SK-N-SH treated with all-trans-retinoic acid at 6 μM for 48 hours (cell line): ENCODE results near the gene HABP4.

ENCODE experiments used
- ATAC-seq: fragments of 200-7000 bp; cut with Tn5 transposase; 3 replicates; pipeline ENCODE4 v1.9.1; 2020; ENCODE audit warnings: mild to moderate bottlenecking, moderate library complexity
- ARNTL ChIP-seq: fragments of 450-650 bp; formaldehyde crosslinking; IDR thresholded peaks from 2 replicates; pipeline ENCODE4 v1.5.0; 2020; ENCODE audit warnings: low read depth, mild to moderate bottlenecking, moderate library complexity, borderline replicate concordance
- BACH2 ChIP-seq: fragments of 250-450 bp; sonication (Bioruptor Pico); IDR thresholded peaks from 2 replicates; pipeline ENCODE4 v1.9.0; 2021; ENCODE audit warnings: mild to moderate bottlenecking, borderline replicate concordance
- ESRRG ChIP-seq: fragments of 250-450 bp; sonication (Bioruptor Pico); IDR thresholded peaks from 2 replicates; pipeline ENCODE4 v1.6.1; 2021; ENCODE audit warnings: mild to moderate bottlenecking
- GLIS3 ChIP-seq: fragments of 250-450 bp; sonication (Bioruptor Pico); IDR thresholded peaks from 2 replicates; pipeline ENCODE4 v1.5.0; 2020; ENCODE audit warnings: mild to moderate bottlenecking, moderate library complexity
- ISL1 ChIP-seq: fragments of 250-450 bp; sonication (Bioruptor Pico); IDR thresholded peaks from 2 replicates; pipeline ENCODE4 v2.1.2; 2022; ENCODE audit warnings: mild to moderate bottlenecking, moderate library complexity
- OSR1 ChIP-seq: fragments of 250-450 bp; sonication (Bioruptor Pico); IDR thresholded peaks from 2 replicates; pipeline ENCODE4 v1.8.0; 2022; ENCODE audit warnings: moderate library complexity, mild to moderate bottlenecking, inconsistent platforms
- RARB ChIP-seq: fragments of 250-450 bp; sonication (Bioruptor Pico); IDR thresholded peaks from 2 replicates; pipeline ENCODE4 v1.8.0; 2021; ENCODE audit warnings: mild to moderate bottlenecking, moderate library complexity
- SNAI2 ChIP-seq: fragments of 250-450 bp; sonication (Bioruptor Pico); IDR thresholded peaks from 2 replicates; pipeline ENCODE4 v1.5.0; 2020; ENCODE audit warnings: mild to moderate bottlenecking, moderate library complexity
- TCF4 ChIP-seq: fragments of 250-450 bp; sonication (Bioruptor Pico); IDR thresholded peaks from 2 replicates; pipeline ENCODE4 v1.8.0; 2021; ENCODE audit warnings: mild to moderate bottlenecking, moderate library complexity, borderline replicate concordance
- TOX ChIP-seq: fragments of 250-450 bp; sonication (Bioruptor Pico); IDR thresholded peaks from 2 replicates; pipeline ENCODE4 v1.8.0; 2021; ENCODE audit warnings: mild to moderate bottlenecking, moderate library complexity, borderline replicate concordance
- ZC3H10 ChIP-seq: fragments of 250-450 bp; sonication (Bioruptor Pico); IDR thresholded peaks from 2 replicates; pipeline ENCODE4 v1.5.1; 2021; ENCODE audit warnings: mild to moderate bottlenecking, moderate library complexity
- ZFP3 ChIP-seq: fragments of 250-450 bp; sonication (Bioruptor Pico); IDR thresholded peaks from 2 replicates; pipeline ENCODE4 v1.5.0; 2020; ENCODE audit warnings: mild to moderate bottlenecking, moderate library complexity
- ZFP30 ChIP-seq: fragments of 450-650 bp; formaldehyde crosslinking; IDR thresholded peaks from 2 replicates; pipeline ENCODE4 v1.5.0; 2022; ENCODE audit warnings: mild to moderate bottlenecking, moderate library complexity
- ZNF565 ChIP-seq: fragments of 450-650 bp; formaldehyde crosslinking; conservative IDR thresholded peaks from 2 replicates; pipeline ENCODE4 v1.5.0; 2020; ENCODE audit warnings: low read depth, mild to moderate bottlenecking, moderate library complexity
- ZNF70 ChIP-seq: fragments of 450-650 bp; formaldehyde crosslinking; IDR thresholded peaks from 2 replicates; pipeline ENCODE4 v1.5.0; 2020; ENCODE audit warnings: mild to moderate bottlenecking, moderate library complexity
- ZNF8 ChIP-seq: fragments of 450-650 bp; formaldehyde crosslinking; IDR thresholded peaks from 2 replicates; pipeline ENCODE4 v1.5.0; 2020; ENCODE audit warnings: mild to moderate bottlenecking, moderate library complexity
- TF ChIP-seq, protein P1 (sequence below): fragments of 250-450 bp; sonication (Bioruptor Pico); IDR thresholded peaks from 2 replicates; pipeline ENCODE4 v1.8.0; 2020; ENCODE audit warnings: mild to moderate bottlenecking, moderate library complexity, borderline replicate concordance
- TF ChIP-seq, protein P2 (sequence below): fragments of 250-450 bp; sonication (Bioruptor Pico); IDR thresholded peaks from 2 replicates; pipeline ENCODE4 v1.5.0; 2020; ENCODE audit warnings: mild to moderate bottlenecking, moderate library complexity
- TF ChIP-seq, protein P3 (sequence below): fragments of 250-450 bp; sonication (Bioruptor Pico); IDR thresholded peaks from 2 replicates; pipeline ENCODE4 v1.8.0; 2021; ENCODE audit warnings: low read depth, mild to moderate bottlenecking, moderate library complexity, borderline replicate concordance
- TF ChIP-seq, protein P4 (sequence below): fragments of 250-450 bp; sonication (Bioruptor Pico); IDR thresholded peaks from 2 replicates; pipeline ENCODE4 v1.5.1; 2020; ENCODE audit warnings: low read depth, mild to moderate bottlenecking, moderate library complexity

Gene HABP4

DNA sequence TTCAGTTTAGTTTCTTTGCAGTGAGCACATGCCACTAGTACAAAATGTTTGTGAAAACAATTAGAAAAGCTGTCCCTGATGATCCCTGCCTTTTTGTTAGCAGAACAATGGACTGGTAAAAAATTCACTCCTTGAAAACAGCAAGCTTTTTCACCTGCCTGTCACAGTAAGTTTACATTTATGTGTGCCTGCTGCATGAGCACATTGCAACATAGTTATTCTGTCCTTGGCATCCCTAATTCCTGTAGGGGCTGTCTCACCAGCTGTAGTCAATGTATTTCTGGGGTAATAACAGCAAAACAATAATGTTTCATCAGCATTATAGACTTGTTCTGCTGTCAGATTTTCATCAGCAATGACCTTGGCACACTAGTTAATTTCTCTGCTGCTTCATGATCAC, 20.2 kb upstream of the HABP4 start:
- TF ChIP-seq GLIS3 (CRISPR knock-in tag), result no peak
- TF ChIP-seq, protein P1, sequence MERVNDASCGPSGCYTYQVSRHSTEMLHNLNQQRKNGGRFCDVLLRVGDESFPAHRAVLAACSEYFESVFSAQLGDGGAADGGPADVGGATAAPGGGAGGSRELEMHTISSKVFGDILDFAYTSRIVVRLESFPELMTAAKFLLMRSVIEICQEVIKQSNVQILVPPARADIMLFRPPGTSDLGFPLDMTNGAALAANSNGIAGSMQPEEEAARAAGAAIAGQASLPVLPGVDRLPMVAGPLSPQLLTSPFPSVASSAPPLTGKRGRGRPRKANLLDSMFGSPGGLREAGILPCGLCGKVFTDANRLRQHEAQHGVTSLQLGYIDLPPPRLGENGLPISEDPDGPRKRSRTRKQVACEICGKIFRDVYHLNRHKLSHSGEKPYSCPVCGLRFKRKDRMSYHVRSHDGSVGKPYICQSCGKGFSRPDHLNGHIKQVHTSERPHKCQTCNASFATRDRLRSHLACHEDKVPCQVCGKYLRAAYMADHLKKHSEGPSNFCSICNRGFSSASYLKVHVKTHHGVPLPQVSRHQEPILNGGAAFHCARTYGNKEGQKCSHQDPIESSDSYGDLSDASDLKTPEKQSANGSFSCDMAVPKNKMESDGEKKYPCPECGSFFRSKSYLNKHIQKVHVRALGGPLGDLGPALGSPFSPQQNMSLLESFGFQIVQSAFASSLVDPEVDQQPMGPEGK (CRISPR knock-in tag), result no peak
- TF ChIP-seq RARB (CRISPR knock-in tag), result no peak
- TF ChIP-seq ZNF565 (CRISPR knock-in tag), result no peak
- no peak for TF ChIP-seq ARNTL (CRISPR knock-in tag)
- no peak for TF ChIP-seq TOX
- TF ChIP-seq, protein P2, sequence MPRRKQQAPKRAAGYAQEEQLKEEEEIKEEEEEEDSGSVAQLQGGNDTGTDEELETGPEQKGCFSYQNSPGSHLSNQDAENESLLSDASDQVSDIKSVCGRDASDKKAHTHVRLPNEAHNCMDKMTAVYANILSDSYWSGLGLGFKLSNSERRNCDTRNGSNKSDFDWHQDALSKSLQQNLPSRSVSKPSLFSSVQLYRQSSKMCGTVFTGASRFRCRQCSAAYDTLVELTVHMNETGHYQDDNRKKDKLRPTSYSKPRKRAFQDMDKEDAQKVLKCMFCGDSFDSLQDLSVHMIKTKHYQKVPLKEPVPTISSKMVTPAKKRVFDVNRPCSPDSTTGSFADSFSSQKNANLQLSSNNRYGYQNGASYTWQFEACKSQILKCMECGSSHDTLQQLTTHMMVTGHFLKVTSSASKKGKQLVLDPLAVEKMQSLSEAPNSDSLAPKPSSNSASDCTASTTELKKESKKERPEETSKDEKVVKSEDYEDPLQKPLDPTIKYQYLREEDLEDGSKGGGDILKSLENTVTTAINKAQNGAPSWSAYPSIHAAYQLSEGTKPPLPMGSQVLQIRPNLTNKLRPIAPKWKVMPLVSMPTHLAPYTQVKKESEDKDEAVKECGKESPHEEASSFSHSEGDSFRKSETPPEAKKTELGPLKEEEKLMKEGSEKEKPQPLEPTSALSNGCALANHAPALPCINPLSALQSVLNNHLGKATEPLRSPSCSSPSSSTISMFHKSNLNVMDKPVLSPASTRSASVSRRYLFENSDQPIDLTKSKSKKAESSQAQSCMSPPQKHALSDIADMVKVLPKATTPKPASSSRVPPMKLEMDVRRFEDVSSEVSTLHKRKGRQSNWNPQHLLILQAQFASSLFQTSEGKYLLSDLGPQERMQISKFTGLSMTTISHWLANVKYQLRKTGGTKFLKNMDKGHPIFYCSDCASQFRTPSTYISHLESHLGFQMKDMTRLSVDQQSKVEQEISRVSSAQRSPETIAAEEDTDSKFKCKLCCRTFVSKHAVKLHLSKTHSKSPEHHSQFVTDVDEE (CRISPR knock-in tag), result no peak
- TF ChIP-seq BACH2, result no peak
- ATAC-seq, result no peak

DNA sequence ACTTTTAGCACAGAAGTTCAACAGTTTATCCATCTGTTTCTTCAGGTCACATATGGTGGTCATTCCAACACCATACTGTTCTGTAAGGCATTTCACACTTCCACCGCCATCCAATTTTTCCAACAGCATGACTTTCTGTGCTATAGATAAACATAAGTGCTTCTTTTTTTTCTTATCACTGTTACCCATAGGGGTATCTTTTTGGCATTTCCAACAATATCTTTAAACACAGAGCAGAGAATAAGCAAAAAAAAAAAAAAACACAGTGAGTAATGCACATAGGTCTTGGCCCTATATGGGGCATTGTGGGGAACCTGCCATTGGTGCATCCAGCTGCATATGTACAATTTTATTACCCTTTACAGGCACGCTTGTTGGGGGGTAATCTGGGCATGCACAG, 19.6 kb upstream of the HABP4 start:
- no peak for ATAC-seq
- TF ChIP-seq ZFP30 (CRISPR knock-in tag) (no peak), BACH2 (no peak), SNAI2 (CRISPR knock-in tag) (no peak), GLIS3 (CRISPR knock-in tag) (no peak), ZNF8 (CRISPR knock-in tag) (no peak), ZNF70 (CRISPR knock-in tag) (no peak), ISL1 (CRISPR knock-in tag) (no peak)
- TF ChIP-seq, protein P3, sequence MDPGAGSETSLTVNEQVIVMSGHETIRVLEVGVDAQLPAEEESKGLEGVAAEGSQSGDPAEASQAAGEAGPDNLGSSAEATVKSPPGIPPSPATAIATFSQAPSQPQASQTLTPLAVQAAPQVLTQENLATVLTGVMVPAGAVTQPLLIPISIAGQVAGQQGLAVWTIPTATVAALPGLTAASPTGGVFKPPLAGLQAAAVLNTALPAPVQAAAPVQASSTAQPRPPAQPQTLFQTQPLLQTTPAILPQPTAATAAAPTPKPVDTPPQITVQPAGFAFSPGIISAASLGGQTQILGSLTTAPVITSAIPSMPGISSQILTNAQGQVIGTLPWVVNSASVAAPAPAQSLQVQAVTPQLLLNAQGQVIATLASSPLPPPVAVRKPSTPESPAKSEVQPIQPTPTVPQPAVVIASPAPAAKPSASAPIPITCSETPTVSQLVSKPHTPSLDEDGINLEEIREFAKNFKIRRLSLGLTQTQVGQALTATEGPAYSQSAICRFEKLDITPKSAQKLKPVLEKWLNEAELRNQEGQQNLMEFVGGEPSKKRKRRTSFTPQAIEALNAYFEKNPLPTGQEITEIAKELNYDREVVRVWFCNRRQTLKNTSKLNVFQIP (CRISPR knock-in tag), result no peak
- TF ChIP-seq, protein P1 (CRISPR knock-in tag), result no peak
- TF ChIP-seq, protein P4, sequence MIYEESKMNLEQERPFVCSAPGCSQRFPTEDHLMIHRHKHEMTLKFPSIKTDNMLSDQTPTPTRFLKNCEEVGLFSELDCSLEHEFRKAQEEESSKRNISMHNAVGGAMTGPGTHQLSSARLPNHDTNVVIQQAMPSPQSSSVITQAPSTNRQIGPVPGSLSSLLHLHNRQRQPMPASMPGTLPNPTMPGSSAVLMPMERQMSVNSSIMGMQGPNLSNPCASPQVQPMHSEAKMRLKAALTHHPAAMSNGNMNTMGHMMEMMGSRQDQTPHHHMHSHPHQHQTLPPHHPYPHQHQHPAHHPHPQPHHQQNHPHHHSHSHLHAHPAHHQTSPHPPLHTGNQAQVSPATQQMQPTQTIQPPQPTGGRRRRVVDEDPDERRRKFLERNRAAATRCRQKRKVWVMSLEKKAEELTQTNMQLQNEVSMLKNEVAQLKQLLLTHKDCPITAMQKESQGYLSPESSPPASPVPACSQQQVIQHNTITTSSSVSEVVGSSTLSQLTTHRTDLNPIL, result no peak
- TF ChIP-seq, all 23 proteins: peak for 0

DNA sequence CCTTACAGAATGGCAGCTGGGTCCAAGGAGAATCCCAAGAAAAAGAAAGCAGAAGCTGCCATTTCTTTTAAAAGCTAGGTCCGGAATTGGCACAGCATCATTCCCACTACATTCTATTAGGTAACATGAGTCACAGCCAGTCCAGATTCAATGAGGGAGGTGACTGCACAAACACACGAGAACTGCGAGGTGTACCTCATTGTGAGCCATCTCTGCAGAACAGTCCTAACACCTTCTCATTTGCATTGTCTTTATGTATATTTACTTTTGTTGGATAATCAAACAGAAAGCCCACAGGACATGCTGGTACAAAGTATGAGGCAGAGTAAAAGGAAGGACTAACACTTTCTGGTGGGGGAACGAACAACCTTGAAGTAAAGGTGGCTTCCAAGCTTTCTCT, 14.6 kb upstream of the HABP4 start:
- ATAC-seq, result no peak
- TF ChIP-seq, protein P1 (CRISPR knock-in tag), result no peak

DNA sequence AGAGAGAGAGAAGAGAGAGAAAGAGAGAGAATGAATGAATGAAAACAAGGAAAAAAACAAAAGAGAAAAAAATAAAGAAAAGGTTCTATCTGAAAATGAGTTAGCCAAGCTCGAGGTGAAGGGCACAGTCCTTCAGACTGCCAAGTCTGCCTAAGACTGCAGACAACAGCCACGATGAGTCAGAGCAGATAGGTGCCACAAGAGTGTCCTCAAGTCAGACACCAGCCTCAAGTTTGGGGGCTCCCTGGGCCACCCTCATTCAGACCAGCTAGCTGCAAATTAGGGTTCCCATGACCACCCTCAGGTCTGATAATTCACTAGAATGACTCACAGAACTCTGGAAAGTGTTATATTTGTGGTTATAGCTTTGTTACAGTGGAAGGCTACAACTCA, 13.9 kb upstream of the HABP4 start:
- ATAC-seq, result peak; percentile 47; the same call in 2 of the 3 replicates
- TF ChIP-seq BACH2 (no peak), ARNTL (CRISPR knock-in tag) (no peak), OSR1 (CRISPR knock-in tag) (no peak), TCF4 (CRISPR knock-in tag) (no peak), ZFP3 (CRISPR knock-in tag) (no peak), ZNF70 (CRISPR knock-in tag) (no peak), TOX (no peak), ZNF8 (CRISPR knock-in tag) (no peak), ISL1 (CRISPR knock-in tag) (no peak), ZNF565 (CRISPR knock-in tag) (no peak), ZC3H10 (CRISPR knock-in tag) (no peak), ESRRG (CRISPR knock-in tag) (no peak)
- TF ChIP-seq, protein P4, result no peak
